Hindlimb muscle (tissue), 1 donor: ENCODE data around the gene APOBEC3B. TPM values are rescaled to one million over a fixed set of nuclear protein-coding genes. Genes with fewer than 3 reads are reported as not detected.
"Not testable (repeated sequence)": the region's sequence is repeated elsewhere in the genome, so short reads cannot be mapped to it uniquely, and the experiment has no call there.

Source experiments
- DNase-seq: peaks from one replicate; pipeline ENCODE4 v3.0.0-alpha.2; 2013
- polyA plus RNA-seq: library from polyadenylated mRNA; unstranded; fragments of 120-200 nt; gene quantifications from one replicate; pipeline ENCODE4 v1.2.1, GENCODE V29; 2013; ENCODE audit not compliant: insufficient read length

APOBEC3B gene
- polyA plus RNA-seq, 1 donor, result 3.1 TPM

DNA sequence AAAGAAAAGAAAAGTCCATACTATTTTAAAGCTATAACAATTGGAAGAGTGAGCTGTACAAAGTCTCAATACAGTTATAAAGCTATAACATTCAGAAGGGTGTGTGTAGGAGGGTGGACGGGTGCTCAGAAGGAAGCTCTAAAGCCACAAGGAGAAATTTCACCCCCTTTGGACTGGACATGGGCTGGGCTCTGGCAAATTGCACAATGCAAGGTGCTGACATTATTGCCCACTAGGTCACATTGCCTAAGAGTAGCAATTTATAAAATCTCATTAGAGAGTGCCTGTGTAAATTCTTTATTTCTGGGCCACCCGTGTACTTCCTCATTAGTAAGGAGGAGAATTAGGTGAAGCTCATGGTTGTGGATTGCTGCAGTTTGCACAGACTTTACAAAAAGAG is 30.4 kb upstream of the APOBEC3B start:
- no peak for DNase-seq

DNA sequence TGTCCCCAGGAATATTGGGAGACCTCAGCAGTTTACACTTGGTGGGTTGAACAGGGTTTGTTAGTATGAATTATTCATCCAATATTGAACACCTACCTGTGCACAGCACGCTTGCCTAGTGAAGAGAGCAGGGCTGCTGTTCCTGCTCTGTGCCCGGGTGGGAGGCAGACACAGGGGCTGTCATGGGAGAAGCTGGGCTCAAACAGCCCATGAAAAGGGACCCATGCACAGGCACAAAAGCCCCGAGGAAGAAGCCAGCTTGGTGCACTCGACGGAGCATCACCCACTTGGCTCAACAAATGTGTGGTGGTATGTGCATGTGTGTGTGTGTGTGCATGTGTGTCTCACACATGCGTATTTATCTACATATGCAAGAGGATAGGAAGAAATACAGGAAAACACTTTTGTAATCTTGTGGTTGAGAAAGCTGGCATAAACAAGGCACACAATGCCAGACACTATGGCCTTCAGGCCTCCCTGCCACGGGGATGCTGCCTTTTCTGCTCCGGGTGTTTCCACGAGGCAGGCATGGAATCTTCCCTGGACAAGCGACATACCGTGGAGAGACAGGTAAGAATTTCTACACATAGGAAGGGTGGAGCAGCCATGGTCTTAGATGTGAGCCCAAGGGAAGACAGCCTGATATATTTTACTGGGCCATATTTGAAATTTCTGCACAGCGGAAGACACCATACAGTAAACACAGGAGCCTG is 29.7 kb upstream of the APOBEC3B start:
- no peak for DNase-seq

- DNase-seq, result no peak
Measured at GRCh38 chr22:38953091-38953490, 29.1 kb upstream of the APOBEC3B start.

DNA sequence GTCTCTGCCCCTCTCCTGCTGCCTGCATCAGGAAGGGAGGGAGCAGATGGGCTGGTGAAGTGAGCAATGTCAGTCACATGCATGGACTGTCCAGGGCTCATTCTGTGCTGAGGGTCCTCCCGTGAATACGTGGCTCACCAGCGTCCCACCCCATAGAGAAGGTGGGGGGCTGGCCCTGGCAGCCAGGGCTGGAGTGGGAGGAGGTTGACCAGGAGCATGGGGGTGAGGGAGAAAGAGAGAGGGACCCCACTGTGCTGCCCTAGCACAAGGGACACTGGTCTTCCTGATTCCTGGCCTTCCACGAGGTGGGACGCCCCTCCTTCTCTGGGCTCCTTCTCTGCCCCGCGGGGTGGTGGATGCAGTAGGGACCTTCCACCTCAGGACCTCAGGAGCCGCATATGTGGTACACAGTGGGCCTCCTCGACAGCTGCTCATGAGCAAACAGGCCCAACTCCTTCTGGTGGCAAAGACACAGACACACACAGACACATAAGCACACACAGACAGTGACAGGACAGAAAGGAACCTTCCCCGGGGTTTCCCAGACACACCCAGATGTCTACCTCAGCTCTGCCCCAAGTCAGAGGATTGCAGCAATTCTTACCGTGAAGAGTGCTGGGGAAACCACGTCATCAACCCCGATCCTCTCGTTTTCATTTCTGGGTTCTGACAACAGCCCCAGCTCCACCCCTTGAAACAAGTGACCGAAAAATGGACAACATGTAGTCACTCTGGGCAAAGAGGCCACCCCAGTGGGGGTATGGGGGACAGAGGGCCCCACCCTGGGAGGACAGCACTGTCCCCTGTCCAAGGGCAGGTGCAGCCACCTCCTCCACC is 28.4 kb upstream of the APOBEC3B start:
- no peak for DNase-seq

GRCh38 chr22:38954414-38955043 is 27.6 kb upstream of the APOBEC3B start:
- DNase-seq, result no peak

GRCh38 chr22:38955250-38955905 is 26.8 kb upstream of the APOBEC3B start:
- DNase-seq, result no peak

DNA sequence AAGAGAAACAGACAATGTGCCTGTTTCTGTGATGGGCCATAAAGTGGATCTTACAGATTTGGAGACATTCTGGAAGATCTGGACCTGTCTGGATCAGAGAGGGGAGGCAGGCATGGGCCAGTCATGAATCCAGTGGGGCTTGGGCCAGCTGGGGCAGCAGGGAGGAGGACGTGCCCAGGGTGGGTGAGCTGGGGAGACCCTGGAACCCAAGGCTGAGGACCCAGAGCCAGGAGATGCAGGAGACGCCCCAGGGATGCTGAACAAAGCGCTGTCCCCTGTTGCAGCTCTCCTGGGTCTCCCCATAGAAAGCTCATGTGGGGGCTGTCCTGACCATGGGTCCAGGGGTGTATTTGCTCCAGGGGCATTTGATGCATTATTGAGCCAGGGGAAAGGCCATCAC is 26.2 kb upstream of the APOBEC3B start:
- no peak for DNase-seq

- DNase-seq, result no peak
Measured at GRCh38 chr22:38956551-38956950, 25.6 kb upstream of the APOBEC3B start.

DNA sequence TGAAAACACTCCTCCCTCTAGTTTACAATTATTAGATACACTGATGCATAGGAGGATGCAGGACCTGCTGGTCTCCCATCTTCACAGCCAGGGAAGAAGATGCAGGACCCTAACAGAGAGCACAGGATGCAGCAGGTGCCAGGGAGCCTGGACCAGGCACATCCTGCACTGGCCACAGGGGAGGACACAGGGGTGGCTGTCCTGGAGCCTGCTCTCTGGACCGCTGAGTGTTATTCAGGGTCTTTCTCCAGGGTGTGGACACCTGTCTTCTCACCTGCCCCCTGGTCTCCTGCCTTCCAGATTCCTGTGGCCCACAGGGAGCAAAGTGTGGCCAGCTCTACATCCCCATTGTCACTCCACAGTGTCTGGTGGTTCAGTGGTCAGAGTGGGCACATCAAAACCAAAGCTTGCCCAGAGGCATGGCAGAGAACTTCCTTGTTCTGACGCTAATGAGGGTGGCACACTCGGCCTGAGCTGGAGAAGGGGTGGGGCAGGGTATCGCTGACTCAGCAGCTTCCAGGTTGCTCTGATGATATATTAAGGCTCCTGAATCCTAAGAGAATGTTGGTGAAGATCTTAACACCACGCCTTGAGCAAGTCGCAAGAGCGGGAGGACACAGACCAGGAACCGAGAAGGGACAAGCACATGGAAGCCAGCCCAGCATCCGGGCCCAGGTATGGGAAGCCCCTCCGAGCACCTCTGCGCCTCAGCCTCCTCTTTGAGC is 24.9 kb upstream of the APOBEC3B start, which contains the start of gene APOBEC3A:
APOBEC3A (plus strand) TSS at position 564 of the 725 bp plus-strand sequence; CDS start at position 647, 83 bp downstream.
- DNase-seq, result no peak

- no peak for DNase-seq
Measured at GRCh38 chr22:38957808-38958650, 24.1 kb upstream of the APOBEC3B start.

DNA sequence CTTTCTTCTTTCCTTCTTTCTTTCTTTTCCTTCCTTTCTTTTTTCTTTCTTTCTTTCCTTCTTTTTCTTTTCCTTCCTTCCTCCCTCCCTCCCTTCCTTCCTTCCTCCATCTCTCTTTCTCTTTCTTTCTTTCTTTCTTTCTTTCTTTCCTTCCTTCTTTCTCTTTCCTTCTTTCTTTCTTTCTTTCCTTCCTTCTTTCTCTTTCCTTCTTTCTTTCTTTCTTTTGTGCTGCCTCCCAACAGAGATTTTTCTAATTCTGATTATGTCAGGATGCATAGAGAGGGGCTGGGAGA is 23.6 kb upstream of the APOBEC3B start:
- not testable (repeated sequence) for DNase-seq

DNA sequence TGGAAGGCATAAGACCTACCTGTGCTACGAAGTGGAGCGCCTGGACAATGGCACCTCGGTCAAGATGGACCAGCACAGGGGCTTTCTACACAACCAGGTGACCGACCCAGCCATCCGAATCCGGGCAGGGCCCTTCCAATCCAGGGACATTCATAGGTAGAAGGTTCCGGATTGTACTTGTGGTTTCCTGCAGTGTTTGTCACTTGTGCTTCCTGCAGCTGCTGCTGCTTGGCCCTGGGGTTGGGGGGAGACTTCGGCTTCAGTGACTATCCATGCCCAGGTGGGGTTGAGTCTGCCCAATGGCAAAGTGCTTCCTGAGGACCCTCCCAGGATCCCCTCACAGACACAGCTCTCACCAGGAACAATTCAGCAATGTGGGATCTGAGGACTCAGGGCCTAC is 22.6 kb upstream of the APOBEC3B start:
- no peak for DNase-seq

GRCh38 chr22:38960673-38961072 is 21.5 kb upstream of the APOBEC3B start:
- DNase-seq, result not testable (repeated sequence)

DNA sequence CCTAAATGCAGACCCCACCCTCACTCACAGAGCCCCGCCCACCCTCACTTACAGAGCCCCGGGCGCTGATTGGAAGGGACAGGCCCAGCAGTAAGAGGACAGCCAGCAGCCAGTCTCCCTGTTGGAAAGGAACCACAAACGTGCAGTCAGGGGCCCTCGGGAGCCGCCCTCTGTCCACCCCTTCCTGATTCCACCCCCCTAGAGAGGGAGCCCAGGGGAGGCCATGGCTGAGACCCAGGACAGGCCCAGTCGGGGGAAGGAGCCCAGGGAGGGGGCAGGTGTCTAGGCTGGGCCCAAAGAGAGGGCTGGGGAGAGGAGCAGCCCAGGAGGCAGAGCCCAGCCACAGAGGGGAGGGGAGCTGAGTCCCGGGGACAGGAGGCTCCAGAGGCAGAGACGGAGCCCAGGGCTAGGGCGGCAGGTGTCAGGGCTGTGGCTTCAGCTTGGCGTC is 18.8 kb upstream of the APOBEC3B start:
- not testable (repeated sequence) for DNase-seq

DNA sequence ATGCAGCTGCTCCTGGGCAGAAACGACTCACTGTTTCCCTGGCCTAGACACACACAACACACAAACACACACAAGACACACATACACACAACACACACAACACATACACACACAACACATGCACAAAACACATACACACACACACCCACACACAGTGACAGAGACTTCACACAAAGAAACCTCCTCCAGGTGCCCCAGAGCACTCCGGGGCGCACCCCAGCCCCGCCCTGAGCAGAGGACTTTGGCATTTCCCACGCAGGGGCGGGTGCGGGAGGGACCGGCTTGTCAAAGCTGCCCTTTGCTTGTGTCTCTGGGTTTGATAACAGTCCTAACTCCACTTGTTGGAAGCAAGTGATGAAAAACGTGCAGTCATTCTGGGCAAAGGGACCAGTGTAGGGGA is 18.3 kb upstream of the APOBEC3B start:
- no peak for DNase-seq

- DNase-seq, result no peak
Measured at GRCh38 chr22:38964306-38964705, 17.8 kb upstream of the APOBEC3B start.

DNA sequence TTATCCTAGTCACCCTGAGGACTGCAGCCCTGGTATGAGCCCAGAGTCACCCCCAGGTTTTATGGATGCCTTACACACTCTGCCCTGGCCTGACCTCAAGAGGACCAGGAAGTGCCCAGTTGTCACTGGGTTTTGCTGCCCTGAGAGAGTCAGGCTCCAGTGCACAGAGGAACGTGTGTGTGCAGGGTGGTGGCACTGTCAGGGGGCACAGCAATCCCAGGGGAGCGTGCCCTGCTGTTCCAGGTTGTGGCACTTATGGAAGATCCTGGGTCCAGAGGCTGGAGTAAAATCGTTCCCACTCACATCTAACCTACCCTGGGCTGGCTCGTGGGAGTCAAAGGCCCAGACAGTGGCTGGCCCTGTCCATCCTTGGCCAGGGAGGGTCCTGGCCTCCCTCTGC is 17.2 kb upstream of the APOBEC3B start:
- DNase-seq, result no peak

- no peak for DNase-seq
Measured at GRCh38 chr22:38965614-38966379, 16.4 kb upstream of the APOBEC3B start.

- no peak for DNase-seq
Measured at GRCh38 chr22:38966380-38966702, 15.8 kb upstream of the APOBEC3B start.

DNA sequence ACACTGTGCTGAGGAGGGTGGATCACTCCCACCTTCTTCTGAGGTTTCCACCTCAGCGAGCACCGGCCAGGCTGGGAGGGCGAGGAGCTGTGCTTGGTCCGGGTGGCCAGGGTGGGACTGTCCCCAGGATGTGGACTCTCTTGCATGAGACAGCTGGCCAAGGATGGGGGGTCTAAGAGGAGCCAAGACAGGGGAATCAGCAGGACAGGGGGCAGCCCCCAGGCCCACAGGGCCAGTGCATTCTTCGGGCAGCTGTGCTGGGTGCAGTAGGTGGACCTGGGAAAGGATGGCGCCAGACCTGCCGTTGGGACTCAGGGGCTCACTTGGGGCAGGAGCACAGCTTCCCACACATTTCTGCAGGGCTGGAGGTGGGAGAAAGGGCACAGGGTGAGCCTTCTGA is 15.2 kb upstream of the APOBEC3B start:
- no peak for DNase-seq
